HG03439 (cell line): ENCODE results near the gene FBXO38.
A peak's percentile ranks its signal among the peaks of the same experiment; 100 is the strongest.

Experiments used
- ATAC-seq: cut with Tn5 transposase; IDR thresholded peaks from one replicate; pipeline ENCODE4 v1.9.1; 2021; ENCODE audit warnings: mild to moderate bottlenecking, moderate library complexity; ENCODE audit not compliant: unreplicated experiment

Gene FBXO38

GRCh38 chr5:148381906-148382305 lies 1.9 kb upstream of the FBXO38 start:
- ATAC-seq: no peak

DNA sequence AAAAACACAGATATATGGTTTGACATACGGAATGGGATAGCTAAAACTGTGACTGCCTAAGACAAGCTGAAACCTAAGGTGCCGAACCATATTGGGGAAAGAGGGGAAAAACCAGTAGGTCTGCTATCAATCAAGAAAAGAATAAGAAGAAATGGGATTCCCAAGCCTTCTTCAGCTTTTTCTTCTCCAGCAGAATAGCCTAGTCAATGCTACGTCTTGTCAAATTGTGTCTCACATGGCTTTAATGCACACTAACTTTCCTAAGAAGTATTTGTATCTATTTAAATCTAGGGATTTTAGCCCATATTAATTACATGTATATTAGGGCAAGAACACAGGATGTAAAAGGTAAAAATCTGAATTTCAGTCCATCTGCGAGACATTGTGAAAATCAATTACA lies 797 bp upstream of the FBXO38 start:
- no peak for ATAC-seq

- ATAC-seq: peak; percentile 35
Observed at GRCh38 chr5:148384380-148384737, 601 bp downstream of the FBXO38 start.

DNA sequence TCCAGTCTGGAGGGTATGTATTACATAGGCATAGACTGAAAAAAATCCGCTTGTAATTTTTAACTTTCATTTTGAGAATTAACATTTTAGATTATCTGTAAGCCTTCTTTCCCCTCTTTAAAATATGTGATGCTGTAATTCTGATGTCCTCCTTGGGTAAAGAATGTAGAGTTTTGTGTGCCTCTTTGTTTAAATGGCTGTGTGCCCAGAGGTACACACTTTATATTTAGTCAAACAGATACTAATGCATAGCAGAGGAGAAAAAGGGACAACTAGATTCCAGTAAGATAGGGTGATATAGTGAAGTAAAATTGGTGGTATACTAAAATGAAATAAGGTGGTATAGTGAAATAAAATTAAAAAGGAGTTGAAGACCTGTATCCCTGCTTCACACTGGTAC lies 1.3 kb downstream of the FBXO38 start:
- no peak for ATAC-seq

- ATAC-seq: no peak
Observed at GRCh38 chr5:148386041-148386440, 2.3 kb downstream of the FBXO38 start.

DNA sequence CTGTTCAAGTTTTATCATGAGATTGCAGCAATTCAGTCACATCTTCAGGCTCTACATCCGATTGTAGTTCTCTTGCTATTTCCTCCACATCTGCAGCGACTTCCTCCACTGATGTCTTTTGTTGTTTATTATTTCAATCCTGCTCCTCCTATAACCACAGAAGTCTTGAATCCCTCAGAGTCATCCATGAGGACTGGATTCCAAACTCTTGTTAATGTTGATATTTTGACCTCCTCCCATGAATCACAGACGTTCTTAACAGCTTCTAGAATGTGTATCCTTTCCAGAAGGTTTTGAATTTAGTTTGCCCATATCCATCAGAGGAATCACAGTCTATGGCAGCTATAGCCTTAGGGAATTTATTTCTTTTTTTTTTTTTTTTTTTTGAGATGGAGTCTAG lies 3.6 kb downstream of the FBXO38 start:
- no peak for ATAC-seq

- peak; percentile 34 for ATAC-seq
Observed at GRCh38 chr5:148388696-148389095, 4.9 kb downstream of the FBXO38 start.

DNA sequence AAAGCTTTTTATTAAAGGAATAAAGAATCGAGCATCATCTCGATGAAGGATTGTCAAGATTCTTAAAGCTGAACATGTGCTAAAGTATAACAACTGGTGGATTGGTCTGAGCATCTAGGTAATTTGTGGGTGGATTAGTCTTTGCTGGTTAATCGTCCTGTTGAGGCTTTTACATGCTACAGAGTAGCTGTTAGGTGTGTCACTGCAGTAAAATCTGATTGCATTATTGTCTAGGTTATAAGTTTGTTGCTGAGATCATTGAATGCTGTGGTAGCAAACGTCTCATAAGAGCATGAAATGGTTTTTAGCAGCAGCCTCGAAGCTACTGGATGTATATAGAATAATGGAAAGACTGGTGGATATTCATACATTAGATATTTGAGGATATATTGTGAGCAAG lies 7.2 kb downstream of the FBXO38 start:
- ATAC-seq: no peak

DNA sequence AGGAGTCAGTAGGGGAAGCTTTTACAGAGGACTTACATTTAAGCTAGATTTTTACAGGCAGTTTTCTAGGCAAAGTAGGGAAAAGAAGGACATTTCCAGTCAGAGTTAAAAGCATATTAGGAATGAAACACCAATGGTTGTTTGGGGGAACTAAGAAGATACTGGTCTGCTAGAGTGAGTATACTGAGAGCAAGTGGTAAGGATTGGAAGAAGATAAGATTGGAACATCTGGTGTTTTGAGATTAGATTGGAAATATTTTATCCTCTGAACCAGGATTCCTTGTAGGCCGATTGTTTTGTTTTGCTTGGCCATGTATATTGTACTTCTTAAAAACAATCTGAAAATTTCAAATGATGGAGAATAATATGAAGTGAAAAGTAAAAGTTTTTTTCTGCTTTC lies 7.7 kb downstream of the FBXO38 start:
- ATAC-seq: no peak

DNA sequence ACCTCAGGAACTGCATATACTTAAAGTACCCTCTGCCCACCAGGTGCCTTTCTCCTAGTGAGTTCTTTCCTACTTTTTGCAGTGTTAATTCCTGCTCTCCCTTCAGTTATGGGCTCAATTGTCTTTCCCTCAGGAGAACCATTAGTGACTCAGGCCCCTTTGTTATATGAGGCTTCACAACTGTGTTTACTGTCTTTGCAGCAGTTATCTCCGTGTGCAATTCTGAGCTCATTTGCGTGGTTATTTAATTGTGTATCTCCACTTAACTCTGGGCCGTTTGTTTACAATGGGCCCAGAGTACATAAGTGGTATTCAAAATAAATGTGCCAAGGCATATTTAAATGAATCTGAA lies 9.6 kb downstream of the FBXO38 start:
- ATAC-seq: no peak

- no peak for ATAC-seq
Observed at GRCh38 chr5:148394587-148395019, 10.8 kb downstream of the FBXO38 start.

- no peak for ATAC-seq
Observed at GRCh38 chr5:148395031-148395430, 11.3 kb downstream of the FBXO38 start.

GRCh38 chr5:148397968-148398595 lies 14.3 kb downstream of the FBXO38 start:
- ATAC-seq: no peak

GRCh38 chr5:148398698-148399121 lies 15.0 kb downstream of the FBXO38 start:
- no peak for ATAC-seq

- no peak for ATAC-seq
Observed at GRCh38 chr5:148401604-148402003, 17.8 kb downstream of the FBXO38 start.

DNA sequence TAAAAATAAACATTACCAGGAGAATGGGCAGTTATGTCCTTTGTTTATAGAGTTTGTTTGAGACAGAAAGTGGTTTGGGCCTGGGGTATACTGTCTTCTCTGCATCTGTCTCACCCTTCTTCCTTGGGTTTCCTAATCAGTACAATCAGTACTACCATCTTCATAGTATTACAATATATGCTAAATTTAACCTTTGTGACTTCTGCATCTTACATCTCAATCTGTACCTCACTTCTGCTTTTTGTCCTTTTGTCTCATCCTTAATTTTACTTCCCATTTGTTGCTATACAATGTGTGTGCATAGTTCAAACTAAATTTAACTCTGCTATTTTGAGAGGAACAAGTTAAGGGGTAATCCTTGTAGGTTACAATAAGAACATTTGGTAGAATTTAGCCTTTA lies 19.6 kb downstream of the FBXO38 start:
- ATAC-seq: peak; percentile 58

DNA sequence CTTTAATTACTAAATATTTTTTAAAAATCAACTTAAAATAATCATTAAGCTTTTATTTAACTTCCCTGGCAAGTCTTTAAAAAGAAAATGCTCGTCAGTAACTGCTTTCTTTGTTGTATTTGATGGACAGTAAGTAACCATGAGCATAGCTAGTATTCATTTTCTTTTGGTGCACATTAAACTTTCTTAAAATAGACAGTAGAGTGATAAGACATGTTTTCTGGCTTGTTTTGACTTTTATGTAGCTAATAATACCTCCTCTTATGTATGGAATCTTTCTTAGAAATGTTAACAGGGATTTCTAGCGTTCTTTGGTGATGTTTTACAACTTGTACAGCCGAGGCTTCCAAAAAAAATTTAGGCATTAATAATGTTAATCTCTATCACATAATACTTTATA lies 22.6 kb downstream of the FBXO38 start:
- ATAC-seq: no peak

GRCh38 chr5:148408092-148408491 lies 24.3 kb downstream of the FBXO38 start:
- no peak for ATAC-seq

DNA sequence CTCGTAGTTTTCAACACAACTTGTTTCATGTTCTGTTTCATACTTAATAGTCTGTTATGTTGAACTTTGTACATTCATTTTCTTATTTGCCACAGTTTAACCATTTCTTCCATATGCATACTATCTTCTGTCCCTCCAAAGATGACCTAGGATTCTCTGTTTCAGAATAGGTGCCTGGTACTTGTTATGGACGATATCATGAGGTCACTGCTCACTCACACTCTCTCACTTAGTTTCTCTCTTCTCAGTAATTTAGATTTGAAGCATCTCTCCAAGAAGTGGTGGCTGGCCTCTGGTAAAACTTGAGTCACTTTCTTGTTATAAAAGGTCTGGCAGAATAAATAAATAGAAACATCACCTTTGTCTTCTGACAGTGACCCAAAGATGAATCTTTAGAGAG lies 28.4 kb downstream of the FBXO38 start:
- no peak for ATAC-seq

GRCh38 chr5:148414833-148415232 lies 31.1 kb downstream of the FBXO38 start:
- no peak for ATAC-seq

DNA sequence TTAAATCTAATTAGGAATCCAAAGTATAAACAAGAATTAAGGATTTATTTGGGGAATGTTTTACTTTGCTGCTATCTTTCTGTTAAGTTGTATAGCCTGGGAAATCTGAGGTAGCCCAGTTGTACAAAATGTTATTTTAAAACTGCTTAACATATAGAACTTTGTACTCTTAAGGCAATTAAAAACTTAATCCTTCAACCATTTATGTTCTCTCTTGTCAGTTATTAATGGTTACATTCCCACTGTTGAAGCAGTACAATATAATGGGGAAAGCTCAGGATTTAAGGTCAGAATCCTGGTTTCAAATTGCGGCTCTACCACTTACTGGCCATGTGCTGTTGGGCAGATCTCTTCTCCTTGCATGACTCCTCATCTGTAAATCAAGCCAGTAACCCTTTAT lies 32.7 kb downstream of the FBXO38 start:
- ATAC-seq: no peak

GRCh38 chr5:148416921-148417320 lies 33.2 kb downstream of the FBXO38 start:
- no peak for ATAC-seq

- no peak for ATAC-seq
Observed at GRCh38 chr5:148418511-148418910, 34.8 kb downstream of the FBXO38 start.

DNA sequence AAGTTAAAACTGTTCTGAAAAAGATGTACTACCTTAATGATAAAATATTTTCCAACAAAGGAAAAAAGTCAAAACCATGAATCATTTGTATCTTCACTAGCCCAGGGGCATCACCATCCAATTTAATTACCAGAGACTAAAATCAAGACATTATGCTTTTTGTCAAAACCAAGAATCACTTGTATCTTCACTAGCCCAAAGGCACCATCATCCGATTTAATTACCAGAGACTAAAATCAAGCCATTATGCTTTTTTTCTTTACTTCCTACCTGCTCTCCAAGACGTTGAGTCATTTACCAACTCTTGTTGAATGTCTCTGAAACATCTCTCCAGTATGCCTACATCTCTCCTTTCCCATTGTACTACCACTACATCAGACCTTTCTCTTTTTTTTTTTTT lies 37.9 kb downstream of the FBXO38 start:
- ATAC-seq: no peak
